OCI-LY3 (cell line): ENCODE results near the gene LRP1B.

Experiments
- H2AFZ ChIP-seq: fragments of 200-600, 300-600 bp; shearing (Covaris generic); 2 replicates; pipeline ENCODE4 v1.6.0; 2014; ENCODE audit warnings: antibody characterized with exemption, low read depth, low read length
- H3K27ac ChIP-seq: fragments of 200-600, 300-600 bp; sonication (generic); 2 replicates; pipeline ENCODE4 v1.5.1; 2014; ENCODE audit warnings: mild to moderate bottlenecking, low read length, moderate library complexity, mixed read lengths
- H3K27me3 ChIP-seq: fragments of 200-600, 300-600 bp; sonication (generic); 2 replicates; pipeline ENCODE4 v1.6.1; 2014; ENCODE audit warnings: low read depth, low read length, mixed read lengths
- H3K36me3 ChIP-seq: fragments of 200-600, 300-600 bp; sonication (generic); replicated peaks from 2 replicates; pipeline ENCODE3; 2014; ENCODE audit warnings: low read depth, low read length, mixed read lengths
- H3K4me1 ChIP-seq: fragments of 300-600, 200-600 bp; sonication (generic); 2 replicates; pipeline ENCODE4 v1.6.1; 2014; ENCODE audit warnings: low read length, mixed read lengths
- H3K4me2 ChIP-seq: fragments of 200-600, 300-600 bp; sonication (generic); 2 replicates; pipeline ENCODE4 v1.6.1; 2014; ENCODE audit warnings: low read length, mixed read lengths
- H3K4me3 ChIP-seq: fragments of 300-600, 200-600 bp; sonication (generic); 2 replicates; pipeline ENCODE4 v1.5.1; 2014; ENCODE audit warnings: antibody characterized with exemption, mild to moderate bottlenecking, low read length, moderate library complexity
- H3K79me2 ChIP-seq: fragments of 300-600, 200-600 bp; shearing (Covaris generic); 2 replicates; pipeline ENCODE4 v1.6.1; 2014; ENCODE audit warnings: mild to moderate bottlenecking, low read length, mixed read lengths
- H3K9ac ChIP-seq: fragments of 300-600, 200-600 bp; shearing (Covaris generic); 2 replicates; pipeline ENCODE4 v1.6.0; 2014; ENCODE audit warnings: mild to moderate bottlenecking, low read length, moderate library complexity
- H3K9me3 ChIP-seq: fragments of 200-600, 300-600 bp; shearing (Covaris generic); 2 replicates; pipeline ENCODE4 v1.6.1; 2014; ENCODE audit warnings: low read length, mixed read lengths; ENCODE audit not compliant: insufficient read depth
- H4K20me1 ChIP-seq: fragments of 200-600, 300-600 bp; sonication (generic); 2 replicates; pipeline ENCODE4 v1.6.1; 2016; ENCODE audit warnings: low read length, mixed read lengths; ENCODE audit not compliant: insufficient read depth
- CTCF ChIP-seq: fragments of 200-600, 300-600 bp; sonication (generic); IDR thresholded peaks from 2 replicates; pipeline ENCODE4 v1.5.1; 2014; ENCODE audit warnings: antibody characterized with exemption, low read length, low read depth
- EZH2phosphoT487 ChIP-seq: fragments of 200-600 bp; shearing (Covaris generic); IDR thresholded peaks from 2 replicates; pipeline ENCODE4 v1.6.1; 2018; ENCODE audit warnings: antibody characterized with exemption, mixed run types, low read depth

LRP1B gene

GRCh38 chr2:141162314-141162713 lies 968.5 kb downstream of the LRP1B start:
- Histone ChIP-seq H3K27ac (no peak overlapping the region), H3K4me2 (no peak overlapping the region), H3K36me3 (no peaks in the 10 kb centered on the region), H3K79me2 (no peaks in the 10 kb centered on the region), H3K9me3 (no peaks in the 10 kb centered on the region), H2AFZ (no peak overlapping the region), H3K9ac (no peak overlapping the region), H3K27me3 (no peaks in the 10 kb centered on the region), H3K4me1 (no peaks in the 10 kb centered on the region), H3K4me3 (no peak overlapping the region), H4K20me1 (no peaks in the 10 kb centered on the region)
- no peak for TF ChIP-seq EZH2phosphoT487
- no peak for TF ChIP-seq CTCF

GRCh38 chr2:141151611-141152286 lies 979.1 kb downstream of the LRP1B start:
- Histone ChIP-seq H3K9me3 (no peaks in the 10 kb centered on the region), H4K20me1 (no peaks in the 10 kb centered on the region), H3K4me3 (no peak overlapping the region)

GRCh38 chr2:141142025-141142424 lies 988.8 kb downstream of the LRP1B start:
- Histone ChIP-seq H3K4me3 (no peak overlapping the region), H3K9ac (no peak overlapping the region), H3K36me3 (no peaks in the 10 kb centered on the region)

More at GRCh38 chr2:141151611-141152286, 979.1 kb downstream of the LRP1B start:
- no peak overlapping the region for H3K27ac ChIP-seq
- H3K9ac ChIP-seq: no peak overlapping the region
- H3K79me2 ChIP-seq: no peaks in the 10 kb centered on the region
- no peak overlapping the region for H2AFZ ChIP-seq
- no peaks in the 10 kb centered on the region for H3K4me1 ChIP-seq
- no peaks in the 10 kb centered on the region for H3K36me3 ChIP-seq
- H3K4me2 ChIP-seq: no peak overlapping the region
- no peaks in the 10 kb centered on the region for H3K27me3 ChIP-seq
- TF ChIP-seq EZH2phosphoT487 (no peak), CTCF (no peak)

More at GRCh38 chr2:141142025-141142424, 988.8 kb downstream of the LRP1B start:
- no peak overlapping the region for H3K4me2 ChIP-seq
- H4K20me1 ChIP-seq: no peaks in the 10 kb centered on the region
- no peak overlapping the region for H3K27ac ChIP-seq
- no peak overlapping the region for H2AFZ ChIP-seq
- H3K4me1 ChIP-seq: no peaks in the 10 kb centered on the region
- no peaks in the 10 kb centered on the region for H3K27me3 ChIP-seq
- H3K9me3 ChIP-seq: no peaks in the 10 kb centered on the region
- TF ChIP-seq CTCF (no peak), EZH2phosphoT487 (no peak)
- no peaks in the 10 kb centered on the region for H3K79me2 ChIP-seq
